Liver (tissue), 9 donors: ENCODE results near the gene RPTOR. TPM values are rescaled to one million over a fixed set of nuclear protein-coding genes. Genes with fewer than 3 reads are reported as not detected.

Experiments used
- DNase-seq: peaks from one replicate; pipeline ENCODE4 v3.0.0-alpha.2; 2017; ENCODE audit warnings: low spot score
- H3K27ac ChIP-seq, 2 donors: one replicate each; pipeline ENCODE4 v1.7.0; 2013; ENCODE audit warnings: inconsistent platforms in 2 of 2, low read length in 2 of 2, control low read depth in 1 of 2, low read depth in 1 of 2, mild to moderate bottlenecking in 1 of 2
- H3K27me3 ChIP-seq, 4 donors: one replicate each; pipeline versions ENCODE4 v1.6.1 to v1.7.0; 2013; ENCODE audit warnings: low read length in 3 of 4, inconsistent platforms in 1 of 4, mild to moderate bottlenecking in 1 of 4, moderate library complexity in 1 of 4; ENCODE audit not compliant: control insufficient read depth in 4 of 4, insufficient read depth in 4 of 4
- H3K36me3 ChIP-seq, 4 donors: one replicate each; pipeline versions ENCODE4 v1.6.1 to v1.7.0; 2013; ENCODE audit warnings: low read length in 3 of 4, mild to moderate bottlenecking in 3 of 4, low read depth in 1 of 4, moderate library complexity in 1 of 4; ENCODE audit not compliant: control insufficient read depth in 4 of 4, insufficient read depth in 3 of 4
- H3K4me1 ChIP-seq, 4 donors: one replicate each; pipeline versions ENCODE4 v1.6.1 to v1.7.0; 2013; ENCODE audit warnings: low read length in 3 of 4, mild to moderate bottlenecking in 3 of 4, moderate library complexity in 1 of 4; ENCODE audit not compliant: control insufficient read depth in 4 of 4, insufficient read depth in 4 of 4
- H3K4me3 ChIP-seq, 3 donors: one replicate each; pipeline versions ENCODE4 v1.6.1 to v1.7.0; 2013; ENCODE audit warnings: low read length in 3 of 3, control low read depth in 1 of 3, low read depth in 1 of 3, mild to moderate bottlenecking in 1 of 3
- H3K9ac ChIP-seq, 2 donors: one replicate each; pipeline ENCODE4 v1.7.0; 2013; ENCODE audit warnings: low read length in 2 of 2, mild to moderate bottlenecking in 2 of 2, moderate library complexity in 2 of 2, control low read depth in 1 of 2, low read depth in 1 of 2
- H3K9me3 ChIP-seq, 4 donors: one replicate each; pipeline versions ENCODE4 v1.6.1 to v1.7.0; 2013; ENCODE audit warnings: low read length in 3 of 4; ENCODE audit not compliant: control insufficient read depth in 4 of 4
- ATF3 ChIP-seq: IDR thresholded peaks from 2 replicates; pipeline ENCODE4 v1.6.1; 2016; ENCODE audit warnings: antibody characterized with exemption
- CTCF ChIP-seq: fragments of 150-350 bp; IDR thresholded peaks from 2 replicates; pipeline ENCODE4 v1.5.1; 2017; ENCODE audit warnings: improper control_type of control experiment, low read depth, low read length; ENCODE audit not compliant: missing input control
- EGR1 ChIP-seq, 2 donors: IDR thresholded peaks; 2 replicates each; pipeline ENCODE4 v1.6.1; 2016 to 2018; ENCODE audit warnings: antibody characterized with exemption in 2 of 2, low read depth in 2 of 2
- FOXA1 ChIP-seq: IDR thresholded peaks from 2 replicates; pipeline ENCODE4 v1.6.1; 2016; ENCODE audit warnings: antibody characterized with exemption
- FOXA2 ChIP-seq: IDR thresholded peaks from 2 replicates; pipeline ENCODE4 v1.6.1; 2016; ENCODE audit warnings: antibody characterized with exemption
- GABPA ChIP-seq, 2 donors: IDR thresholded peaks in 1 of 2; conservative IDR thresholded peaks in 1 of 2; 2 replicates each; pipeline ENCODE4 v1.6.1; 2016; ENCODE audit warnings: antibody characterized with exemption in 2 of 2, mild to moderate bottlenecking in 1 of 2, moderate library complexity in 1 of 2
- HNF4A ChIP-seq, 2 donors: conservative IDR thresholded peaks; 2 replicates each; pipeline ENCODE4 v1.6.1; 2016; ENCODE audit warnings: antibody characterized with exemption in 2 of 2, mild to moderate bottlenecking in 2 of 2
- HNF4G ChIP-seq: IDR thresholded peaks from 2 replicates; pipeline ENCODE4 v1.6.1; 2016; ENCODE audit warnings: antibody characterized with exemption
- JUND ChIP-seq, 2 donors: IDR thresholded peaks; 2 replicates each; pipeline ENCODE4 v1.6.1; 2016; ENCODE audit warnings: antibody characterized with exemption in 2 of 2
- MAX ChIP-seq: IDR thresholded peaks from 2 replicates; pipeline ENCODE4 v1.6.1; 2016; ENCODE audit warnings: antibody characterized with exemption
- NR2F2 ChIP-seq: IDR thresholded peaks from 2 replicates; pipeline ENCODE4 v1.6.1; 2016; ENCODE audit warnings: antibody characterized with exemption
- RAD21 ChIP-seq, 2 donors: IDR thresholded peaks; 2 replicates each; pipeline ENCODE4 v1.6.1; 2016; ENCODE audit warnings: antibody characterized with exemption in 2 of 2, mild to moderate bottlenecking in 2 of 2
- REST ChIP-seq: IDR thresholded peaks from 2 replicates; pipeline ENCODE4 v1.6.1; 2016; ENCODE audit warnings: antibody characterized with exemption, mild to moderate bottlenecking
- RXRA ChIP-seq, 2 donors: IDR thresholded peaks; 2 replicates each; pipeline ENCODE4 v1.6.1; 2017 to 2018; ENCODE audit warnings: antibody characterized with exemption in 2 of 2, mild to moderate bottlenecking in 1 of 2
- SP1 ChIP-seq: IDR thresholded peaks from 2 replicates; pipeline ENCODE4 v1.6.1; 2018; ENCODE audit warnings: antibody characterized with exemption, mild to moderate bottlenecking
- TAF1 ChIP-seq: conservative IDR thresholded peaks from 2 replicates; pipeline ENCODE4 v1.6.1; 2016; ENCODE audit warnings: antibody characterized with exemption, mild to moderate bottlenecking
- YY1 ChIP-seq: IDR thresholded peaks from 2 replicates; pipeline ENCODE4 v1.6.1; 2016; ENCODE audit warnings: antibody characterized with exemption, mild to moderate bottlenecking
- ZBTB33 ChIP-seq: IDR thresholded peaks from 2 replicates; pipeline ENCODE4 v1.6.1; 2016; ENCODE audit warnings: antibody characterized with exemption
- WGBS: extraction: QIAGEN DNeasy Blood & Tissue Kit; methylation state at CpG from one replicate; pipeline ENCODE4 v1.1.7; 2013; 5-methylcytosine and 5-hydroxymethylcytosine counted together
- polyA plus RNA-seq, 2 donors: library from polyadenylated mRNA; stranded (reverse) in 1 of 2; unstranded in 1 of 2; fragments of 200-250 nt in 1 of 2; fragments of >200 nt in 1 of 2; fragmentation: Nextera tagmentation in 1 of 2; extraction: Ambion mirVana in 1 of 2; gene quantifications; one replicate each; pipeline versions ENCODE4 v1.2.1 to v1.2.3, GENCODE V29; 2013 to 2015
- total RNA-seq, 2 donors: library from RNA; depleted of rRNA; stranded (reverse); fragments of >200 nt; gene quantifications; one replicate each; pipeline ENCODE4 v1.2.3, GENCODE V29; 2014
- donor health status: healthy.
- donor health status: healthy.
- donor health status: healthy.
- donor health status: healthy.
- donor health status: healthy.

RPTOR gene
- total and polyA plus RNA-seq, 4 donors = 4.8 to 25.4 (median 11.6) TPM

- Histone ChIP-seq H3K27ac (no peak overlapping the region), H3K4me3 (no peak overlapping the region), H3K9me3 (no peaks in the 10 kb centered on the region), H3K9ac (no peak overlapping the region), H3K27me3 (no peaks in the 10 kb centered on the region), H3K36me3 (peaks cover 0 to 7% (median 1%) of the 10 kb centered on the region in 4 donors), H3K4me1 (no peaks in the 10 kb centered on the region)
- WGBS = 92% methylated on average over 28 of the region's 29 CpGs
- no peak for TF ChIP-seq ZBTB33
- TF ChIP-seq EGR1 (IDR thresholded peaks at IDR 0.05; ENCODE audit: low read depth in 2 of 2) = no peak
- no peak for TF ChIP-seq RAD21 (IDR thresholded peaks at IDR 0.05)
- no peak for TF ChIP-seq HNF4G
- TF ChIP-seq CTCF = no peak
- no peak for TF ChIP-seq TAF1
- no peak for TF ChIP-seq YY1
- no peak for TF ChIP-seq SP1
- TF ChIP-seq FOXA1 = no peak
- no peak for TF ChIP-seq JUND (IDR thresholded peaks at IDR 0.05)
- no peak for TF ChIP-seq MAX
- no peak for TF ChIP-seq REST
- no peak for TF ChIP-seq FOXA2
- no peak for TF ChIP-seq HNF4A (conservative IDR thresholded peaks at IDR 0.05)
- TF ChIP-seq NR2F2 = no peak
- TF ChIP-seq RXRA (IDR thresholded peaks at IDR 0.05) = no peak
- no peak for TF ChIP-seq ATF3
- TF ChIP-seq GABPA (IDR thresholded peaks at IDR 0.05 in 1 of 2, conservative IDR thresholded peaks at IDR 0.05 in 1 of 2) = no peak
- no peak for DNase-seq
Measured at GRCh38 chr17:80956321-80957190, 411.9 kb downstream of the RPTOR start.
